Keratinocyte (primary cell): ENCODE results near the gene SIK3. TPM values are rescaled to one million over a fixed set of nuclear protein-coding genes. Genes with fewer than 3 reads are reported as not detected.

Source experiments
- DNase-seq: peaks from one replicate; pipeline ENCODE4 v3.0.0-alpha.2; 2011; ENCODE audit warnings: low read depth, missing footprints, low spot score
- FAIRE-seq: peaks from 2 replicates; lab custom pipeline; 2011; peaks lifted over from hg19 to GRCh38; lab: Jason Lieb, UNC
- H2AFZ ChIP-seq: 2 replicates; pipeline ENCODE4 v1.6.0; 2012; ENCODE audit warnings: low read length, control low read depth, inconsistent platforms; ENCODE audit not compliant: control insufficient read depth
- H3K27ac ChIP-seq: 2 replicates; pipeline ENCODE4 v1.5.1; 2011; ENCODE audit warnings: low read length; ENCODE audit not compliant: control insufficient read depth, insufficient read depth
- H3K27me3 ChIP-seq: 3 replicates; pipeline ENCODE4 v1.6.0; 2011; ENCODE audit warnings: low read length; ENCODE audit not compliant: control insufficient read depth, insufficient read depth; ENCODE audit errors: extremely low read depth
- H3K36me3 ChIP-seq, 2 experiments: 2 replicates in 1 of 2; 3 replicates in 1 of 2; pipeline ENCODE4 v1.5.1; 2011; ENCODE audit warnings: low read length in 2 of 2, mild to moderate bottlenecking in 1 of 2; ENCODE audit not compliant: control insufficient read depth in 2 of 2, insufficient read depth in 2 of 2; ENCODE audit errors: extremely low read depth in 1 of 2
- H3K4me1 ChIP-seq: 3 replicates; pipeline ENCODE4 v1.5.1; 2011; ENCODE audit warnings: low read length; ENCODE audit not compliant: control insufficient read depth, insufficient read depth; ENCODE audit errors: extremely low read depth
- H3K4me2 ChIP-seq: 3 replicates; pipeline ENCODE4 v1.6.0; 2011; ENCODE audit warnings: low read depth, low read length; ENCODE audit not compliant: control insufficient read depth, insufficient read depth; ENCODE audit errors: extremely low read depth
- H3K4me3 ChIP-seq, 3 experiments: fragments of 200-600 bp in 1 of 3; sonication (generic) in 1 of 3; 2 replicates in 2 of 3; 3 replicates in 1 of 3; pipeline ENCODE4 v1.5.1; 2011 to 2016; ENCODE audit warnings: low read length in 3 of 3, mild to moderate bottlenecking in 3 of 3, control low read depth in 2 of 3, inconsistent platforms in 1 of 3, low read depth in 1 of 3, mixed read lengths in 1 of 3, mixed run types in 1 of 3, moderate library complexity in 1 of 3; ENCODE audit not compliant: control insufficient read depth in 2 of 3, insufficient read depth in 2 of 3; ENCODE audit errors: extremely low read depth in 1 of 3
- H3K79me2 ChIP-seq: 2 replicates; pipeline ENCODE4 v1.6.0; 2012; ENCODE audit warnings: low read length; ENCODE audit not compliant: control insufficient read depth, insufficient read depth
- H3K9ac ChIP-seq: 3 replicates; pipeline ENCODE4 v1.6.0; 2011; ENCODE audit warnings: low read length; ENCODE audit not compliant: control insufficient read depth, insufficient read depth; ENCODE audit errors: extremely low read depth
- H3K9me1 ChIP-seq: 3 replicates; pipeline ENCODE4 v1.6.0; 2011; ENCODE audit warnings: low read length; ENCODE audit not compliant: control insufficient read depth, insufficient read depth; ENCODE audit errors: extremely low read depth
- H3K9me3 ChIP-seq: 2 replicates; pipeline ENCODE4 v1.5.1; 2012; ENCODE audit warnings: low read depth, low read length; ENCODE audit not compliant: control insufficient read depth
- H4K20me1 ChIP-seq: 3 replicates; pipeline ENCODE4 v1.6.0; 2011; ENCODE audit warnings: low read length; ENCODE audit not compliant: control insufficient read depth, insufficient read depth; ENCODE audit errors: extremely low read depth
- EZH2 ChIP-seq: IDR thresholded peaks from one replicate; pipeline ENCODE4 v1.6.1; 2012; ENCODE audit warnings: inconsistent platforms, mild to moderate bottlenecking, low read length, moderate library complexity
- dilution Hi-C: fragments of 300-500 bp; cut with MboI; formaldehyde crosslinking; loops from one replicate; pipeline ENCODE4 v1.7.0; 2020; ENCODE audit warnings: low sequenced_read_pairs; ENCODE audit not compliant: extremely low pct_ligation_motif_present
- polyA plus RNA-seq, 5 experiments: library from polyadenylated mRNA; depleted of rRNA in 3 of 5; stranded (reverse) in 3 of 5; stranded (forward) in 1 of 5; unstranded in 1 of 5; fragments of >200 nt; gene quantifications; 1 replicate in 1 of 5; 2 replicates in 3 of 5; 3 replicates in 1 of 5; pipeline versions ENCODE4 v1.2.1 to v1.2.3, GENCODE V29; 2011 to 2012; ENCODE audit warnings: missing spikeins in 2 of 5, low read depth in 1 of 5, low replicate concordance in 1 of 5
- TF ChIP-seq, protein P1 (sequence below), 3 experiments: IDR thresholded peaks in 1 of 3; conservative IDR thresholded peaks in 1 of 3; optimal IDR thresholded peaks in 1 of 3; 2 replicates in 2 of 3; 3 replicates in 1 of 3; pipeline versions ENCODE3 to v1.5.1; 2011; ENCODE audit warnings: low read length in 3 of 3, mild to moderate bottlenecking in 3 of 3, moderate library complexity in 2 of 3, control low read depth in 1 of 3, inconsistent platforms in 1 of 3; ENCODE audit not compliant: insufficient read depth in 2 of 3; ENCODE audit errors: extremely low read depth in 1 of 3

SIK3 gene
- polyA plus RNA-seq, 1 donor (not counting 4 experiments of a cell fraction or from before 2014, with no cell fraction given) = 8.2 TPM

DNA sequence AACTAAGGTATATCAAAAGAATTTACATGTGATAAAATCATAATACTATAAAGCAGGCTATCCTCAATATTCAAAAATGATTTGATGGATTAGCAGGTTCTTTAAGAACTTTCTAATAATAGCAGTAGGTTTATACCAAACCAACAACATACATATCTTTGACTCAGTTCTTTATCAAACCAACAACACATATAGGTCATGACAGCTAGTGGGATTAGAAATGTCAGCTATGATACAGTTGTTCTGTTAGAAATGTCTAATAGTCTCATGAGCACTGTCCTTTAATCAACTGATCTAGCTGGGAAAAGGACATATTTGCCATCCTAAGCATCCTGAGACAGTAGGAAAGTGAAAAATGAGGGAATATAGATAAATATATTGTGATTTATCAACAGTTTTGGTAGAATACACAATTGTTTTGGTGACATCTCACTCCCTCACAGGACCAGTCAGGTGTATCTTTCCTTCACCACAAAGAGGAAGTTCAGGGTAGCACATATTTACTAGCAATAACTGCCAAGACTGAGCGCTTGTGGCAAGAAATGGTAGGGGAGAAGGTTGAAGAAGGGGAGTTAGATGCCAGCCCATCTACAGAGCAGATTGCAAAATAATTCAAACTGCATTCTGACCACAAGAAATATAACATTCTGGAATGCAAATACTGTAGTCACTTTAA is 170.0 kb downstream of the SIK3 start:
- Histone ChIP-seq H3K4me1 (peaks cover 30% of the 10 kb centered on the region), H4K20me1 (no peaks in the 10 kb centered on the region), H3K4me3 (no peak overlapping the region), H3K9me1 (no peaks in the 10 kb centered on the region), H3K9ac (no peak overlapping the region), H3K9me3 (no peaks in the 10 kb centered on the region), H3K79me2 (no peaks in the 10 kb centered on the region), H3K4me2 (no peak overlapping the region), H3K36me3 (peaks cover 0 to 7% of the 10 kb centered on the region in 2 experiments), H3K27me3 (no peaks in the 10 kb centered on the region), H2AFZ (no peak overlapping the region), H3K27ac (no peak overlapping the region)
- FAIRE-seq (no peak), DNase-seq (no peak)
- TF ChIP-seq EZH2 = no peak
- TF ChIP-seq, protein P1, sequence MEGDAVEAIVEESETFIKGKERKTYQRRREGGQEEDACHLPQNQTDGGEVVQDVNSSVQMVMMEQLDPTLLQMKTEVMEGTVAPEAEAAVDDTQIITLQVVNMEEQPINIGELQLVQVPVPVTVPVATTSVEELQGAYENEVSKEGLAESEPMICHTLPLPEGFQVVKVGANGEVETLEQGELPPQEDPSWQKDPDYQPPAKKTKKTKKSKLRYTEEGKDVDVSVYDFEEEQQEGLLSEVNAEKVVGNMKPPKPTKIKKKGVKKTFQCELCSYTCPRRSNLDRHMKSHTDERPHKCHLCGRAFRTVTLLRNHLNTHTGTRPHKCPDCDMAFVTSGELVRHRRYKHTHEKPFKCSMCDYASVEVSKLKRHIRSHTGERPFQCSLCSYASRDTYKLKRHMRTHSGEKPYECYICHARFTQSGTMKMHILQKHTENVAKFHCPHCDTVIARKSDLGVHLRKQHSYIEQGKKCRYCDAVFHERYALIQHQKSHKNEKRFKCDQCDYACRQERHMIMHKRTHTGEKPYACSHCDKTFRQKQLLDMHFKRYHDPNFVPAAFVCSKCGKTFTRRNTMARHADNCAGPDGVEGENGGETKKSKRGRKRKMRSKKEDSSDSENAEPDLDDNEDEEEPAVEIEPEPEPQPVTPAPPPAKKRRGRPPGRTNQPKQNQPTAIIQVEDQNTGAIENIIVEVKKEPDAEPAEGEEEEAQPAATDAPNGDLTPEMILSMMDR (optimal IDR thresholded peaks at IDR 0.05 in 1 of 3, IDR thresholded peaks at IDR 0.05 in 1 of 3, conservative IDR thresholded peaks at IDR 0.05 in 1 of 3; ENCODE audit: extremely low read depth in 1 of 3, insufficient read depth in 2 of 3, low read length in 3 of 3) = no peak
- dilution Hi-C loops = no loop called here

DNA sequence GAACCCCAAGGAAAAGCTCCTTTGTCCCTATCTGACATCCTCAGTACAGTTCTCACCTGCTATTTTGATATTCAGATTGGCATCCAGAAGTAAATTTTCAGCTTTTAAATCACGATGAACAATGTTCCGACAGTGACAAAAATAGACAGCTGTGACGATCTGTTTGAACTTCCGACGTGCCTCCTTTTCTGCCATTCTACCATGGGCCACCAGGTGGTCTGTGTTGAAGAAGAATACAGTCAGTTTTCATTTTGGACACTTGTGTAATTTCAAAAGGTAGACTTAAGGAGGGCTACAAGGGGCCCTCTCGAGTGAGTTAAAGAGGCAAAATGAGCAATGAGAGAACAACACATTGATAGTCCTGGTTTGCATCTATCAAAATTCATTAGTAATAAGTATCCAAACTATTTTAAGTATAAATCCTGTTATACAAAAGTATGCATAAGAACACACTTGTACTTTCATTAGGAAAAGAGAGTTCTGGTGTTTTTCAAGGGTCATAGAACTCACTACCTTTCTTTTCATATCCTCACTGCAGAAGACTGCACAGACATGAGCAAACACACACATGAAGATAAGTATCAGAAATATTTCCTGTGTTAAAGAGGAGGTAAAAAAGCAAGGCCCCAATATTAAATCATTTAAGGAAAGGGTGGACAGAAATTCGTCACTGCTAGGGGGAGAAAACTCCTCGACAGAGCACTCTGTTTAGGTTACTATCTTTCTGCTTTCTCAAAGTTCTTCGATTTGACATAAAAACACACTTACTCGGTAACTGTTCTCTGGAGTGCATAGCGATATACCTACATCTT is 170.9 kb downstream of the SIK3 start:
- FAIRE-seq (no peak), DNase-seq (no peak)

More for the DNA sequence above, 170.9 kb downstream of the SIK3 start:
- H3K4me2 ChIP-seq = no peak overlapping the region
- H3K9me3 ChIP-seq = no peaks in the 10 kb centered on the region
- H3K9ac ChIP-seq = no peak overlapping the region
- peaks cover 0 to 7% of the 10 kb centered on the region in 2 experiments for H3K36me3 ChIP-seq
- H3K79me2 ChIP-seq = no peaks in the 10 kb centered on the region
- H4K20me1 ChIP-seq = no peaks in the 10 kb centered on the region
- dilution Hi-C loops = no loop called here
- peaks cover 26% of the 10 kb centered on the region for H3K4me1 ChIP-seq
- H3K27me3 ChIP-seq = no peaks in the 10 kb centered on the region
- TF ChIP-seq EZH2 = no peak
- TF ChIP-seq, protein P1 (optimal IDR thresholded peaks at IDR 0.05 in 1 of 3, IDR thresholded peaks at IDR 0.05 in 1 of 3, conservative IDR thresholded peaks at IDR 0.05 in 1 of 3; ENCODE audit: extremely low read depth in 1 of 3, insufficient read depth in 2 of 3, low read length in 3 of 3) = peak in 2 of 3 experiments; percentile 10 to 38
- H3K27ac ChIP-seq = no peak overlapping the region
- no peak overlapping the region for H2AFZ ChIP-seq
- no peak overlapping the region for H3K4me3 ChIP-seq
- H3K9me1 ChIP-seq = no peaks in the 10 kb centered on the region
